Measurements from ENCODE around the gene NDUFS6.

The NDUFS6 gene

GRCh38 chr5:1851290-1851934 is 50.2 kb downstream of the NDUFS6 start:
- H3K27me3 ChIP-seq (ENCODE audit: insufficient read depth, poor library complexity, severe bottlenecking) = peaks cover 20% of the 10 kb centered on the region
- DNase-seq (ENCODE audit: low read depth in 1 of 2, low spot score in 1 of 2) = no peak
- TF ChIP-seq GABPA (IDR thresholded peaks at IDR 0.05; ENCODE audit: low read depth) = no peak
- TF ChIP-seq REST (IDR thresholded peaks at IDR 0.05; ENCODE audit: insufficient replicate concordance, low read depth) = no peak
- no peak for TF ChIP-seq POLR2AphosphoS5 (IDR thresholded peaks at IDR 0.05; ENCODE audit: low read depth)
- TF ChIP-seq SPI1 (IDR thresholded peaks at IDR 0.05; ENCODE audit: borderline replicate concordance, low read depth) = no peak
- no peak for TF ChIP-seq CTCF (IDR thresholded peaks at IDR 0.05; ENCODE audit: insufficient read depth, low read length)
- no peak overlapping the region for H3K27ac ChIP-seq (replicated peaks)
- H3K4me3 ChIP-seq (replicated peaks; ENCODE audit: insufficient read depth, low read length) = no peak overlapping the region

DNA sequence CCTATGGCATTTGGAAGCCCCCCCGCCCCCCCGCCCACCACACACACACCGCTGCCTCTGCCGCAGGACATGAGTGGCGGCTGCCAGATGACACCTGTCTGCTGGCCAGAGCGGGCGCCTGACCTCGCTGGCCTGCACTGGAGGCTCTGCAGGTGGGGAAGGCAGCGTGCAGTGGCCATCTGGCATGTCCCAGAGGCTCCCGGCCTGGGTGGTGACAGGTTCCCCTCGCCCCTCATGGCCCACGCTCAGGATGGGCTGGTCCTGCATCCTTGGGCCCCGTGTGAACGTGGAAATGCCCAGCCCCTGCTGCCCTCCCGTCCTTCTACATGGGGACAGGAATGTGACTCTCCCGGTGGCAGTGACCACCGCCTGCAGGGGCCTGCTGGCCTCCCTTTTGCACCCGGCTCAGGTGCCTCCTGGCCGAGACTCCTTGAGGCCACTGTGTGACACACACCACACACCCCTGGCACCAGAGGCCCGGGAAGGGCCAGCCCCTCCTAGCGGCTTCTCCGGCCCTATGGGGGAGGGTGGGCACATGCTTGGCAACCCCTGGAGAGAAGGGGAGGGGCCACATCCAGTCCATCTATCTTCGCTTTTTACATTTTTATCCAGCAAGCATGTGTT is 51.2 kb downstream of the NDUFS6 start:
- TF ChIP-seq SPI1 (IDR thresholded peaks at IDR 0.05; ENCODE audit: borderline replicate concordance, low read depth) = no peak
- no peak for TF ChIP-seq GABPA (IDR thresholded peaks at IDR 0.05; ENCODE audit: low read depth)
- no peak for TF ChIP-seq REST (IDR thresholded peaks at IDR 0.05; ENCODE audit: insufficient replicate concordance, low read depth)
- no peak for TF ChIP-seq POLR2AphosphoS5 (IDR thresholded peaks at IDR 0.05; ENCODE audit: low read depth)
- TF ChIP-seq CTCF (IDR thresholded peaks at IDR 0.05; ENCODE audit: insufficient read depth, low read length) = no peak
- peaks cover 20% of the 10 kb centered on the region for H3K27me3 ChIP-seq (ENCODE audit: insufficient read depth, poor library complexity, severe bottlenecking)
- no peak overlapping the region for H3K4me3 ChIP-seq (replicated peaks; ENCODE audit: insufficient read depth, low read length)
- DNase-seq (ENCODE audit: low read depth in 1 of 2, low spot score in 1 of 2) = no peak
- H3K27ac ChIP-seq (replicated peaks) = no peak overlapping the region

DNA sequence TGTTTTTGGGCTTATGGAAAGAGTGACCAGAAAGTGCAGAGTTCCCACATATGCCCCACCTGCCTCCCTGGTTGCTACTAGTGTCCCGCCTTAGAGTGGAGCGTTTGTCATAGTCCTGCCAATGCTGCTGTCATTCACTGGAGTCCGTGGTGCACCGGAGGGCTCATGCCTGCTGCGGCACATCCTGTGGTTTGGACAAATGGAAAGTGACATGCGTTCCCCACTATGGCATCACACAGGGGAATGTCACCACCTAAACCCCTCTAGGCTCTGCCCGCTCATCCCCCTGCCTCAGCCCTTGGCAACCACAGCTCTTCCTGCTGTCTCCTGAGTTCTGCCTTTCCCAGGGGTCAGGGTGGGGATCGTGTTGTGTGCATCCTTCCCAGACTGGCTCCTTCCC is 52.3 kb downstream of the NDUFS6 start:
- no peak overlapping the region for H3K27ac ChIP-seq (replicated peaks)
- no peak overlapping the region for H3K4me3 ChIP-seq (replicated peaks; ENCODE audit: insufficient read depth, low read length)
- H3K27me3 ChIP-seq (ENCODE audit: insufficient read depth, poor library complexity, severe bottlenecking) = peaks cover 20% of the 10 kb centered on the region
- no peak for TF ChIP-seq SPI1 (IDR thresholded peaks at IDR 0.05; ENCODE audit: borderline replicate concordance, low read depth)
- TF ChIP-seq REST (IDR thresholded peaks at IDR 0.05; ENCODE audit: insufficient replicate concordance, low read depth) = no peak
- TF ChIP-seq POLR2AphosphoS5 (IDR thresholded peaks at IDR 0.05; ENCODE audit: low read depth) = no peak
- no peak for TF ChIP-seq CTCF (IDR thresholded peaks at IDR 0.05; ENCODE audit: insufficient read depth, low read length)
- TF ChIP-seq GABPA (IDR thresholded peaks at IDR 0.05; ENCODE audit: low read depth) = no peak
- DNase-seq (ENCODE audit: low read depth in 1 of 2, low spot score in 1 of 2) = no peak

All from HL-60 (cell line).